NCI-H774 (cell line): ENCODE data around the gene HTT-AS.

Experiments used
- DNase-seq: peaks from one replicate; lab custom pipeline; 2025; lab: John Stamatoyannopoulos, UW

The HTT-AS gene

GRCh38 chr4:3087115-3087797, 12.9 kb upstream of the HTT-AS start:
- DNase-seq: no peak

- no peak for DNase-seq
Observed at GRCh38 chr4:3085948-3086670, 11.8 kb upstream of the HTT-AS start.

GRCh38 chr4:3083732-3084131, 9.4 kb upstream of the HTT-AS start:
- DNase-seq: no peak

GRCh38 chr4:3082925-3083515, 8.7 kb upstream of the HTT-AS start:
- DNase-seq: no peak

GRCh38 chr4:3079694-3080123, 5.4 kb upstream of the HTT-AS start:
- DNase-seq: no peak

GRCh38 chr4:3077796-3078195, 3.5 kb upstream of the HTT-AS start:
- DNase-seq: no peak

GRCh38 chr4:3075652-3075981, 1.3 kb upstream of the HTT-AS start:
- no peak for DNase-seq

GRCh38 chr4:3074846-3075651, 711 bp upstream of the HTT-AS start:
- DNase-seq: peak; percentile 13

GRCh38 chr4:3073158-3074077, 920 bp downstream of the HTT-AS start:
- no peak for DNase-seq

GRCh38 chr4:3071811-3072210, 2.5 kb downstream of the HTT-AS start:
- no peak for DNase-seq

- DNase-seq: no peak
Observed at GRCh38 chr4:3070709-3071500, 3.4 kb downstream of the HTT-AS start.

GRCh38 chr4:3069661-3070199, 4.6 kb downstream of the HTT-AS start:
- no peak for DNase-seq

GRCh38 chr4:3067473-3068001, 6.8 kb downstream of the HTT-AS start:
- no peak for DNase-seq

GRCh38 chr4:3066836-3067400, 7.4 kb downstream of the HTT-AS start:
- no peak for DNase-seq

GRCh38 chr4:3065551-3065950, 8.8 kb downstream of the HTT-AS start:
- no peak for DNase-seq

GRCh38 chr4:3062471-3062870, 11.9 kb downstream of the HTT-AS start:
- DNase-seq: no peak

GRCh38 chr4:3060946-3061345, 13.4 kb downstream of the HTT-AS start:
- no peak for DNase-seq

GRCh38 chr4:3059943-3060342, 14.4 kb downstream of the HTT-AS start:
- no peak for DNase-seq

- no peak for DNase-seq
Observed at GRCh38 chr4:3054169-3054759, 20.1 kb downstream of the HTT-AS start.
